ENCODE results near the gene SCEL.
"Not testable (repeated sequence)": the region's sequence is repeated elsewhere in the genome, so short reads cannot be mapped to it uniquely, and the experiment has no call there.

The SCEL gene

DNA sequence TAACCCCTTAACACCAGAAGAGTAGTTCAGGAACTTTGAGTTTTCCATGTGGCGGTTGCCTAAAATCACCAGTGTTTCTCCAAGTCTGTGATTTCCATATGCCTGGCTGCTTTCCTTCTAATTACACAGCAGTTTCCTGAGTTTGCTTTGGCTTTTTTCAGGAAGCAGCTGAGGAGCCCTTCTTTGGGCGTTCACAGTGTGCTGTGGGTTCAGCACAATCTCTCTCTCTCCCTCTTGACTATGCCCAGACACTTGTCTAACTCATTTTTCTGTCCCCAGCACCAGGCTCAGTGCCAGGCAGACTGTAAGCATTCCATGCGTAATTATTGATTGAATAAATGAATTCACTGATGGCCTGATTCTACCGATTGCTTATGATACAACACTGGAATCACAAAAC, 19.7 kb downstream of the SCEL start:
- no peak for DNase-seq (ENCODE audit: low read depth in 2 of 2)

DNA sequence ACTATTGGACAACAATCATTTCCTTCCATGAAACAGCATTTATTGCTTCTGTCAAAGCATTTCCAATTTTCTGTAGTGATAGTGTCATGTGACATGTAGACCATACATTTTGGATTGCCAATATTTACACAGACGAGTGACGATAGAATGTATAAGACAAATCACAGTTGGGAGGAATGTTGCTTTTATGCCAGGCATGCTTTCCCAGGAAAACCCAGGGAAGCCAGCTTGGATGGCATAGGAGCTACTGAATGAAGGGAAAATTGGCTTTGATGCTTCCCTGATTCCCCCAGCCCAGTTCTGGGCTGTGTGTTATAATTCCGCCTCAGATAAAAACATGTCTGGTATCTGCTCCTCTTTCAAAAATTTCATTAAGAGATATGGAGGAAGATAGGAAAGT, 22.5 kb downstream of the SCEL start:
- no peak for DNase-seq (ENCODE audit: low read depth in 2 of 2)

DNA sequence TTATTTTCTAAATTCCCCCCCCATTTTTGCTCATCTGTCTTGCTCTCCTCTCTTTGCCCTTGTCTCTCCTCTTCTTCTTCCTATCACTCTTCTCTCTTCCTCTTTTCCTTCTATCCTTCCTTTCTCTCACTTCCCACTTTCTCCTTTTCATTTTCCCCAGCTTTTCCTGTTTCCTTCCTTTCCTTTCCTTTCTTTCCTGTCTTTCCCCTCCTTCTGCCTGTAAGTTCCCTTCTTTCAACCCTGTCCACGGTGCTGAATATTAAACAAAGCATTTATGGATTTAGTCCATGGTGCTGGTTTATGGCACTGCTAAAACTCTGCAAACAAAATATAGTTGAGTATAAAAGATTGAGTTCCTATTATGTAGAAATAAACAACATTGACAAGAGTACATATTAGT, 27.6 kb downstream of the SCEL start:
- DNase-seq (ENCODE audit: low read depth in 2 of 2): no peak

DNA sequence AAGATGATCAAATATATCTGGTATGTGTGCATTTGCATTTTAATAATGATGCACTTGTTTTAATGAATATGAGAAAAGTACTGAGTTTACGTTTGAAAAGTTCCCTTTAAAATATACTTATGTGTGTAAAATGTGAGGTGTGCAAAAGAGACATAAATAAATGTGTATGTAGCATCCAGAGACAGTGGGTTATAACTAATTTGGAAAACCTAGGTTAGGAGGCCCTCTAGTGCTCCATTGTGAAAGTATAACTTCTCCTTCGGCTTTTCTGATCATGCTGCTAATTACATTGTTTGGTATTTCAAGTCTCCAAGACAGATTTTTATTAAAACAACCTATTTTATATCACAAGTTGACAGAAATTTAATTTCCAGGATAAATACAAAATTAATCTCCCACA, 30.1 kb downstream of the SCEL start:
- no peak for DNase-seq (ENCODE audit: low read depth in 2 of 2)

DNA sequence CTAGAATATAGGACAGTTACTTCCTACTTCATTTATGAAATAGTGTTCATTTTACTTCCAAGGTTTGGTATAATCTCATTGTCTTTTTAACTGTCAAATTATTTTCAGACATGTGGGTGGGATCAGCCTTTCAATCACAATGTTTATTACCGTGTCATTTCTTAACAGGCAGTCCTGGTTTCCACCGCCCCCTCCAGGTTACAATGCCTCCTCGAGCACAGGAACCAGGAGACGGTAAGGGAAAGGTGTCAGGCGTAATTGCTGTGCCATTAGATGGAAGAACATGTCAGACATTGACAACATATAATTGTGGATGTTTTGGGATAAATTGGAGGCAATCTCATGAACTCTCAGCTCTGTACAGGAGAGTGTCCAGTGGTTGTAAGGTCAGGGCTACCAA, 36.5 kb downstream of the SCEL start:
- no peak for DNase-seq (ENCODE audit: low read depth in 2 of 2)

DNA sequence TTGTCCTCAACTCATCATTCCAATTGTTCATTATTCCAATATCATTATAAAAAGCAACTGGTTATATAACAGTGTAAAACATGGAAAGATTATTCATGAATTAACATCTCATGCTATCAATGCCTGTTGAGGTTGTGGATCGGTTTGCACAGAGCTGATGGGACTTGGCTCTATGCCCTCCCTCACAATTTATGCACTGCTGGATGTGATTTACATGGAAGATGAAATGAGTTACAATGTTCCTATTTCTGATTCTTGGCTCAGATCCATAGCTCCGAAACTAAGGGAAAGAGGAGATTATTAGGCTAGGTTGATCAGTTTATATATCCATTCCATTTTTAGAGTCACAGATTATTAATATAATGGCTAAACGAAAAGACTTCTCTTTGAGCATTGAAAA, 38.6 kb downstream of the SCEL start:
- DNase-seq (ENCODE audit: low read depth in 2 of 2): no peak

DNA sequence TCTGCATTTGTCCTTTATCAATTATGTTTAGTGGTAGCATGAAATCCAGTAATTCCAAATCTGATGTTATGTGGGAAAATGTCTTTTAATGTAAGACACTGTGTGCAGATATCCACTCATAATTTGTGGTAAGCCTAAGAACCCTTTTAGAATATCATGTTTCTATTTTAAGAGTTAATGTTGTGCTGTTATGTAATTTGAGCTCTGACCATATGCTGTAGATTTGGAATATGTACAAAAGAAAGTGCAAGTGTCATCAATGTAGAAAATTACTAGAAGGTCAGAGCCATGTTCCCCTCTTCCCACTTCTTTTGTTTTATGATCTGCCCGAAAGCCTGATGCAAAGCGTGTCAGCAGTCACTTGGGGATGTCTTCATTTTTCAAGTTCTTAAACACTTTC, 44.5 kb downstream of the SCEL start:
- DNase-seq (ENCODE audit: low read depth in 2 of 2): no peak

DNA sequence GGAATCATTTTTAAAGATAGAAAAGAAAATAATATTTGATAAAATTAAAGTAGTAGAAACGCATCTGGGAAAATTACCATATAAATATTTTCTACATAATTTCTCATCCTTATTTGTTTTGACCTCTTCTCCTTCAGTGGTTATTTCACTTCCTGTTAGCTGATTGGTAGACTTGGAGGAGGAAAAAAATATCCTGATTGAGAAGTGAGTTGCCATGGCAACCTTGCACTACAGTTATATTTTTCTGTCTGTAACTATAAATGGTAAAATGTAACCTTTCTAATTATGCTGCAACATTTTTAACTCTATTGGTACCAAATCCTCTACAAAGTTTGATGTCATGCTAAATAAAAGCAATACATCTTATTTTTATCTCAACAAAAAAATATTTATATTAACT, 45.2 kb downstream of the SCEL start:
- no peak for DNase-seq (ENCODE audit: low read depth in 2 of 2)

DNA sequence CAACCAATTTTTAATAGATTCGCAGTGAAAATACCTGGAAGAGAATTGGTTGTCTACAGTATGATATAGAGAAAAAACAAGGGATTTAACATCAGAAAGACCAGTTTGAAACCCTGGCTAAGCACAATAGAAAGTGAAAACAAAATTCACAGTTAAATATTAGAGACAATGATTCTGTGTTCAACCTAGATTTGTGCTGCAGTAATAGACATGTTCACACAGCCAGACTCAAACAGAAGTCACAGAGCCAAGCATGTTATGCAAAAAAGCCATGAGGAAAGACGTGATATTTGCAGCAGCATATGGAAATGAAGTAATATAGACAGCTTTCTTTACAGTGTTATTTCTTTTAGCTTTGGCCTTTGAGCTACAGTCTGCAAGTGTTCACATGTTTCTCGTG, 48.1 kb downstream of the SCEL start:
- DNase-seq (ENCODE audit: low read depth in 2 of 2): no peak

DNA sequence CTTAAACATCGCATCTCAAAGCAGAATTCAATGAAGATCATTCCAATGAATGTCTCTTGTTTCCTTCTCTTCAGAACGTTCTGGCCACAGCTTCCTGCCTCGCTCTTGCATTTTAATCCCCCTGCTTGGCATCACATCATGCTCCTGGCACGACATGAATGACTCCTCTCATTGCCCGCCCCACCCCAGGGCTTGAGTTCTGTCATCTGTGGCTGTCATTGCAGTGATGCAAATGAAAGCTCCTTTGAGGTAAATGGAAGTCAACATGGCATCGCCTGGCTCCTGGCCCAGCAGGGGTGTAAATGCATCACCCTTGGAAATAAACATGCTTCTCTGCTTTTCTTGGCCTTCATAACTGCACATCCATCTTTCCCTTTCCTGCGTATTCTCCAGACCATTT, 48.6 kb downstream of the SCEL start:
- no peak for DNase-seq (ENCODE audit: low read depth in 2 of 2)

DNA sequence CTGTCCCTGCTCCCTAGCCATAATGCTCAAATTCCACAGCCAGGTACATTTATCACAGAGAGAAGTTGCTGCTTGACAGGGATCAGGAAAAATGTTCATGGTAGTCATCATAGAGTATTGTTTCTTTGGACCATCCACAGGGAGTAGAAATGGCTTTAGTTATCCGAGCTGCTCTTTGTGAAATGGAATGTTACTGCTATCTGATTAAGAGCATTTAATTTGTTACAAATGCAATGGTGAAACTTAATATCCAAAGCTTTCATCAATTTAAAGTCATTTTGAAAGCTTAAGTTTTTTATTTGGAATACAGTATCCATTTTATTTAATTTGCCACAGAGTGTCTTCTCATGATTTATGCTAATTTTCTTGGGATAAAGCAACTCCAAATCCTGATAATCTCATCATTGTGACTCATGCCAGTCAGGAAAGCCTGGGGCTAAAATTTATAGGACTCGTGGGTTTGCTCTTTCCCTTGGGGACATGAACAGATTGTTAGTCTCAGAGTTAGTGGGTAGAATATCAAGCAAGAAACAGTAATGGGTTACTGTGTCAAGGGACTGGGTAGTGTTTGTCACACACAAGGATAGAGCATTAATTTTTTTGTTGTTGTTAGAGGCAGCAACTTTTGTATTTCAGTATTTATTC, 59.8 kb downstream of the SCEL start:
- no peak for DNase-seq (ENCODE audit: low read depth in 2 of 2)

DNA sequence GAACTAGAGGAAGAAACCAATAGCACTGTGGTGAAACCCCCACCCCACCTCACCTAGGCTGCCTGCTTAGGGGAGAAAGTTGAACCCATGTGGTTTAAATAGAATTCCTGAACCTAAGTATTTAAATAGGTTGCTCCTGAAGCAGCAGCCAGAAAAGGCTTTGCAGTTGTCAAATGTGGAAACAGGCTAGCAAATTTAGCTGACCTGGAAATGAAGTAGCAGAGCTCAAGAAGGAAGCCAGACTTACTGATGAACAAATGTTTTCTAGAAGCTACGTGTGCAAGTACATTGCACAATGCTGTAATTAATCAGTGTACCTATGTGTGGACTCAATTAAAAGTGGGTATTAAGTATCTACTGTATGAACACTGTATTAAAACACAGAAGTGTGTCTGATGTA, 61.3 kb downstream of the SCEL start:
- DNase-seq (ENCODE audit: low read depth in 2 of 2): no peak

DNA sequence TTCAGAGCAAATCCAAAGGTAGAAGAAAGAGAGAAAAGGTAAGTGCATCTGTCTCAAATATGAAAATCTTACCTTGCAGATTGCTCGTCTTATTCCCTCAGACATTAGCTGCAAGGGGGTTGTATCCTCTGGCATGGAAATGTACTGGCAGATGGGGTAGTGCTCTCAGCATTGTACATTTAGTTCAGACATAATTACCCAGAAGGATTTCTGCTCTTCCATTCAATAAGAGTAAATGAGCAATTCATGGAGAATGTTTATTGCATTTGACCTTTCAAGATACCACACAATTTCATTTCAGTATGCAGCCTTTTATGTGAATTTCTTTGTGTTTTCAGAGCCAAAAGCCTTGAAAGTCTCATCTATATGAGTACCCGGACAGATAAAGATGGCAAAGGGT, 63.8 kb downstream of the SCEL start:
- DNase-seq (ENCODE audit: low read depth in 2 of 2): no peak

DNA sequence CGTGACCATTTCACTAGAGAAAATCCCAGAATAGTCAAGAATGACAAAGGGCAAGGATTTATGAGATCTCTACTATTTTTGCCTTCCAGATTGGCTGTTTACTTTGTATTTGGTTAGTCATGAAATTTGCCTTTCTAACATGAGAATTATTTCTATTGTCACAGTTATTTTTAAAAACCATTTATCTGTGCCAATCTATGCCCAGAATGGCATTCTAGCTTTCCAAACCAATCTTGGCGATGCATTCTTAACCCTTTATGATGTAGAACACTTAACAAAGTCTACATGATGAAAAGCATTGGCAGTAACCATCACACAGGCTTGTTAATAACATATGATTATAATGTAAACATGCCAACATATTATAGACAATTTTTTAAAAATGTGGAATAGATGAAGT, 65.2 kb downstream of the SCEL start:
- DNase-seq (ENCODE audit: low read depth in 2 of 2): no peak

DNA sequence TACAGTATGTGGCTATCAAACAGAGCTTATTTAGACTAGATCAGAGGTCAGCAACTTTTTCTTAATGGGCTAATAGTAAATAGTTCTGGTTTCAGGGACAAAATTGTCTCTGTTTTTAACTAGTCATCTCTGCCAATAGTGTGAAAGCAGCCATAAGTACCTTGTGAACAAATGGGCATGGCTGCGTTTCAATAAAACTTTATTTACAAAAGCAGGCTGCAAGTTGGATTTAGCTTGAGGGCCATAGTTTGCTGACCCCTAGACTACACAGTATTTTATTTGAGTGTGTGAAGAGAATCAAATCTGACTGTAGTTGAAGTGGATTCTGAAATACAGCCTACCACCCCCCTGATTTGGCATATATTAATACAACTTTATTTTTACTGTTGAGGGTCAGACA, 75.6 kb downstream of the SCEL start:
- no peak for DNase-seq (ENCODE audit: low read depth in 2 of 2)

DNA sequence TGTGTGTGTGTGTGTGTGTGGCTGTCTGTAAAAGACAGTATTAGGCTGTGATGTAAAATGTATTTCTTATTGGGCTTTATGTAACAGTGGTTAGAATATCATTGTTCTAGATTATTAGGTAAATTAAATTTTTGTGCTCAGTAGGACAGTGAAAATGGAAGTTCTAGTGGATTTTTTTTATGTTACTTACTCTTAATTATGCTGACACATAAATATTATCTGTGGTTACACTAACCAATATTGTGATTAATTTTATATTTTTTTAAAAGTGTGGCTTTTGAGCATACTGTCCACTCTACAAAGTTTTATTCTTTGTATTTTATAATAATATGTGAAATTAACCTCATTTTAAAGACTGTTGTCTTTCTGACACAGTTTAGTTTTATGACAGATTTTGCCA, 80.5 kb downstream of the SCEL start:
- DNase-seq (ENCODE audit: low read depth in 2 of 2): no peak

DNA sequence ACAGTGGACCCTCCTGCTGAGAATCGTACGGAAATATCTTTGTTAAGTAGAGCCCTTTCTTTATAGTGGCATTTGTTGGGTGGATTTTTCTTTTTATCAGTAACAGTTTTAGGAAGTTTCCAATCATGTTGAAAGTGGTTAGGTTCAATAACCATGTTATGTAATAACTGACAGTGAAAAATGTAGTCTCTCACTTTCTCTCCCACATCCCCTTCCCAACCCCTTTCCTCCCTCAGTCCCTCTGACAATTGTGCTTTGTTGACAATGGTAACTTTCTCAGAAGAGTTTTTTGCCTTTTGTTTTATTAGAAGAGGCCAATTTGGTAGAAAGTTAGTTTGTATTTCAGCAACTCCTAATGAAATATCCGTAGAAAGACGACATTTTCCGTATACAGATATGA, 84.1 kb downstream of the SCEL start:
- no peak for DNase-seq (ENCODE audit: low read depth in 2 of 2)

DNA sequence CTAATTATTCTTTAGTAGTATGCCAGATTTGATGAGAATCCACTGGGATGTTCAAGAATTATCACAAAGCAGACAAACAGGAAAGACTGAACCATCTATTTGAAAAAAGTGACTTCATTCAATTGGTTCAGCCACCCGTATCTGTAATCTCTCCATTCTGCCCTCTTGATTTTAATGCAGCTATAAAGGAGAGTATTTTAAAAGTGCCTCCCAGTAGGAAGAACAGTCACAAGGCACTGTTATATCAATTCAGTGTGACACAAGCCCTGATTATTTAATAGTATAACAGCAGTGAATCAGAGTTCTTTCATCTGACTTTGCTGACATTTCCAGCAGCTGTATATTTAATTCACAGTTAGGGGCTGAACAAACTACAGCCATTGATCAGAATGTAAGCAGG, 84.6 kb downstream of the SCEL start:
- no peak for DNase-seq (ENCODE audit: low read depth in 2 of 2)

DNA sequence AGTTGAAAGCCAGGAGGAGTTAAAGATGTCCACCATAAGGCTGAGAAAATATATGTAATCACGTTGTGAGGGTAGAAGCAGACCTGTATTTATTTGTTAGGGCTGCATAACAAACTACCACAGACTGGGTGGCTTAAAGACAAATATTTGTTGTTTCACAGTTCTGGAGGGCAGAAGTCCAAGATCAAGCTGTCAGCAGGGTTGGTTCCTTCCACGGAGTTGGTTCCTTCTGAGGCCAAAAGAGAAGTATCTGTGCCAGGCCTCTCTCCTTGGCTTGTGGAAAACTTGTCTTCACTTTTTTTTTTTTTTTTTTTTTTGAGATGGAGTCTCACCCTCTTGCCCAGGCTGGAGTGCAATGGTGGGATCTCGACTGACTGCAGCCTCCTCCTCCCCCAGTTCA, 88.3 kb downstream of the SCEL start:
- no peak for DNase-seq (ENCODE audit: low read depth in 2 of 2)

DNA sequence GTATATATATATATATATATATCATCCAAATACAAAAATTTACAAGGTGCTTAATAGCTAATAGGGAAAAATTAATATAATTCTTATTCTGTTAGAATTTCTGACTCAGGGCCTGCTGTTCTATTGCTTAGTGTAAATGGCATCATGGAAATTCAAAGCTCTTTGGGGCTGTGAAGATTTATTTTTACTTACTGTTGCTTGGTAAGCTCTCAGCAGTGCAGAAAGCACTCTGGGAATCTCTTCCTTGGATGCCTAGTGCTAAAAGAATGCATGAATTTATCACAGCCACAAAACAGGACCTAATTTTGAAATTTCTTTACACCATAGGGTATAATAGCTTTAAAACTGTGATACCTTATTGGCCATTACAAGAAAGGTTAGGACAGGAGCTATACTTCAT, 92.7 kb downstream of the SCEL start:
- no peak for DNase-seq (ENCODE audit: low read depth in 2 of 2)

DNA sequence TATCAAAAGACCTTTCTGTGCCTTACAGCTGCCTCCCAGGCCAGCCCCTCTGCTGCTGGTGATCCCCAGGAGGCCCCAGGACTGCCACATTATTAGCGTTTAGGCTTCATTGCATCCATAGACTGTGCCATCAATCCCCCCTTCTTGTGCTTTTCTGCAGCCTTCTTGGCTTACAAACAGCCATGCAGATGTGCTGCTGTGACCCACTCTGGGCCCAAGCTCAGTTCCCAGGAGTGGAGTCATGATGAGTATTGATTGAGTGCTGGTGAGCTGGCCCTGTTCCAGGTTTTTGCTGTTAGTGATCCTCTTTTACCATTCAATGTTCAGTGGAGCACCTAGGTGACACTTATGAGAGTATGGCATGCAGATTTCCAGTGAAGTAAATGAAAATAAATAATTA, 102.1 kb downstream of the SCEL start:
- no peak for DNase-seq (ENCODE audit: low read depth in 2 of 2)

DNA sequence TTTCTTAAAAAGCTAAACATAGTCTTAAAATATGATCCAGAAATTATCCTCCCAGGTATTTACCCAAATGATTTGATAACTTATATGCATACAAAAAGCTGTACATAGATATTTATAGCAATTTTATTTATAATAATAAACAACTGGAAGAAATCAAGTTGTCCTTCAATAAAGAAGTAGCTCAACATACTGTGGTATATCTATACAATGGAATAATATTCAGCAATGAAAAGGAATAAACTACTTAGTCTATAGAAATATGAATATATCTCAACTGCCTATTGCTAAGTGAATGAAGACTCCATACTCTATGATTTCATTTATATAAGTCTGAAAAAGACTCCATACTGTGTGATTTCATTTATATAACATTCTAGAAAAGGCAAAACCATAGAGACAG, 114.9 kb downstream of the SCEL start:
- no peak for DNase-seq (ENCODE audit: low read depth in 2 of 2)

DNA sequence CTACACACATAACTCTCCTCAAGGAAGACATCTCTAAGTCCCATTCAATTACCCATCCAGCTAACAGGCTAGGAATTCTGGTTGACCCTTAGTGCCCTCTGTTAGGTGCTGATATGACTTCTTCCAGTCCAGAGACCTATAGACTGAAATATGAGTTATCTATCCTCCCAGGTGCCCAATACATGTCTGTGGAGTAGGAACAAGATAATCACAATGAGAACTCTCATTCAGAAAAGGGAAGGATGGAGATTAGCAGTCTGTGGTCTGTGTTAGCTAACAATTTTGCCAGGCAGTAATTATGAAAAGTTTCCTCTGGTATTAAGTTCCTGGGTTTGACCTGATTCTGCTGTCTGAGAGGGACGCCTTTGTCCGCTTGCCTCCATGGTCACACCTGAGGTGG, 117.8 kb downstream of the SCEL start:
- no peak for DNase-seq (ENCODE audit: low read depth in 2 of 2)

DNA sequence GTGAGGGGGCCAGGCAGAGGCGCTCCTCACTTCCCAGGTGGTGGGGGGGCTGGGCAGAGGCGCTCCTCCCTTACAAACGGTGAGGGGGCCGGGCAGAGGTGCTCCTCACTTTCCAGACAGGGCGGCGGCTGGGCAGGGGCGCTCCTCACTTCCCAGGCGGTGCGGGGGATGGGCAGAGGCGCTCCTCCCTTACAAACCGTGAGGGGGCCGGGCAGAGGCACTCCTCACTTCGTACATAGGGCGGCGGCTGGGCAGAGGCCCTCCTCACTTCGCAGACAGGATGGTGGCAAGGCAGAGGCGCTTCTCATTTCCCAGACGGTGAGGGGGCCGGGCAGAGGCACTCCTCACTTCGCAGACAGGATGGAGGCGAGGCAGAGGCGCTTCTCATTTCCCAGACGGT, 124.5 kb downstream of the SCEL start:
- not testable (repeated sequence) for DNase-seq (ENCODE audit: low read depth in 2 of 2)

DNA sequence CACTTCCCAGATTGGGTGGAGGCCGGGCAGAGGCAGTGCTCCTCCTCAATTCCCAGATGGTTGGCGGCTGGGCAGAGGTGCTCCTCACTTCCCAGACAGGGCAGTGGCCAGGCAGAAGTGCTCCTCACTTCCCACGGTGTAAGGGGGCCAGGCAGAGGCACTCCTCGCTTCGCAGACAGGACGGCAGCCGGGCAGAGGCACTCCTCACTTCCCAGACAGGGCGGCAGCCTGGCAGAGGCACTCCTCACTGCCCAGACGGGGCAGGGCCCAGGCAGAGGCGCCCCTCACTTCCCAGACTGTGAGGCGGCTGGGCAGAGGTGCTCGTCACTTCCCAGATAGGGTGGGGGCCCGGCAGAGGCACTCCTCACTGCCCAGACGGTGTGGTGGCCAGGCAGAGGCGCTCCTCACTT, 125.3 kb downstream of the SCEL start:
- DNase-seq (ENCODE audit: low read depth in 2 of 2): no peak
